SH-SY5Y (cell line): ENCODE results near the gene PCIF1.

Experiments
- GATA2 ChIP-seq: IDR thresholded peaks from 2 replicates; pipeline ENCODE4 v1.6.1; 2011; ENCODE audit warnings: mild to moderate bottlenecking, low read depth, low read length
- GATA3 ChIP-seq: IDR thresholded peaks from 2 replicates; pipeline ENCODE4 v1.6.1; 2011; ENCODE audit warnings: low read depth, mild to moderate bottlenecking, low read length, moderate library complexity

- no peak for TF ChIP-seq GATA2
- no peak for TF ChIP-seq GATA3
Measured at GRCh38 chr20:45983279-45983743, 48.8 kb downstream of the PCIF1 start.
